GM03348 (cell line): Measurements from ENCODE around the gene HTT.
A peak's percentile ranks its signal among the peaks of the same experiment; 100 is the strongest.
"Not testable (repeated sequence)": the region's sequence is repeated elsewhere in the genome, so short reads cannot be mapped to it uniquely, and the experiment has no call there.

Source experiments
- DNase-seq: peaks from one replicate; pipeline ENCODE4 v3.0.0; 2012; ENCODE audit warnings: low spot score

Gene HTT

GRCh38 chr4:3082925-3083515, 8.5 kb downstream of the HTT start:
- DNase-seq: no peak

GRCh38 chr4:3083732-3084131, 9.3 kb downstream of the HTT start:
- no peak for DNase-seq

- no peak for DNase-seq
Observed at GRCh38 chr4:3085948-3086670, 11.6 kb downstream of the HTT start.

GRCh38 chr4:3087115-3087797, 12.8 kb downstream of the HTT start:
- no peak for DNase-seq

DNA sequence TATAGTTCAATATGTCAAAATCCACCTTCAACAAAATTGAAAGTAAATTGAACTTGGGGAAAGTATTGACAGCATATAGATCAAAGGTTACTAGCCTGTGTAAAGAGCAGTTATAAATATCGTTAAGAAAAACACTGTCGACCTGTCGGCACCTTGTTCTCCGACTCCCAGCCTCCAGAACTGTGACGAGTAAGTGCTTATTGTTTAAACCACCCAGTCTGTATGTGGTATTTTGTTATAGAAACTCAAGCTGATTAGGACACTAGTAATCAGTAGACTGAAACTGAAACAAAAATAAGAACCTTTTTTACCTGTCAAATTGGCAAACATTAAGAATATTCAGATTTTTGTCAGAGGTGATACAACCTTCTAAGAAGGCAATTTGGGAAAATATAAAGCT, 17.0 kb downstream of the HTT start:
- no peak for DNase-seq

GRCh38 chr4:3094701-3095100, 20.2 kb downstream of the HTT start:
- DNase-seq: not testable (repeated sequence)

DNA sequence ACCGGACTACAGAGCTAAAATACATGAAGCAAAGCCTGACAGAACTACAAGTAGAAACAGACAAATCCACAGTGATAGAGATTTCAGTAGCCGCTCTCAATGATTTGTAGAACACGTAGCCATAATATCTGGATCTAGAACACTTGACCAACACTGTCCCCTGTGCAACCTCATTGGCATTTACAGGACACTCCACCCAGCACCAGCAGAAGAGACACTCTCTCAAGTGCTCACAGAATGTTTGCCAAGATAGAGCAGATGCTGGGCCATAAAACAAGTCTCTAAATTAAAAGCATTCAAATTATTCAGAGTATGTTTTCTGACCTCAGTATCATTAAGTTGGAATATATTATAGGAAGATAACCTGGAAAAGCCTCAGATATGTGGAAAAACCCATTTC, 21.7 kb downstream of the HTT start:
- DNase-seq: no peak

DNA sequence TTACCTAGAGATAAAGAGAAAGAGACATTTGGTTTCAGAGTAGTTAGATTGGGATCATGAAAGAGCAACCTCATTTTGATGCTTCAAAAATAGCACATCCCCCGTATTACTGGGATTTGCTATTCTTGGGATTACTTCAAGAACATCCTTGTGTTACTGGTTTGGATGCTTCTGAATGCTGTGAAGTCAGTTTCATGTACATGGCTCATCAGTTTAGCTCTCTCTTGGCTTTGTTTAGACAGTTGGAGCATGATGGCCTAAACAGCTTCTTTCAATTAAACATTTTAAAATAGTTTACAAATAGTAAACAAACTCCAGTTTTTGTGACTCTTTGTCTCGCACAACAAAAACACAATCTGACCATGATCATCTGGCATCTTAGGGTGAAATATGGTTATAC, 23.9 kb downstream of the HTT start:
- DNase-seq: no peak

- DNase-seq: peak; percentile 95
Observed at GRCh38 chr4:3106339-3107186, 32.1 kb downstream of the HTT start.

DNA sequence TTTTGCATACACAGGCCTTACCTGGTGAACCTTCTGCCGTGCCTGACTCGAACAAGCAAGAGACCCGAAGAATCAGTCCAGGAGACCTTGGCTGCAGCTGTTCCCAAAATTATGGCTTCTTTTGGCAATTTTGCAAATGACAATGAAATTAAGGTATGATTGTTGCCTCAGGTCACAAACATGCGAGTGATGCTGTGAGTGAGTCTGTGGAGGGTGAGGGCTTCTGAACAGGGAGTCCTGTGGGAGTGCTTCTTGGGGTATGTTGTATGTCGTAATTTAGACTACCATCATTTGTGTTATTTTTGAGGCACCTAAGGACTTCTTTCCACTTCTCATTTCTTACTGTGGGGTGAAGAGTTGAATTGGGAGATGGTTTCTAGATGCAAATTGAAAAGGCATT, 32.8 kb downstream of the HTT start:
- DNase-seq: no peak

DNA sequence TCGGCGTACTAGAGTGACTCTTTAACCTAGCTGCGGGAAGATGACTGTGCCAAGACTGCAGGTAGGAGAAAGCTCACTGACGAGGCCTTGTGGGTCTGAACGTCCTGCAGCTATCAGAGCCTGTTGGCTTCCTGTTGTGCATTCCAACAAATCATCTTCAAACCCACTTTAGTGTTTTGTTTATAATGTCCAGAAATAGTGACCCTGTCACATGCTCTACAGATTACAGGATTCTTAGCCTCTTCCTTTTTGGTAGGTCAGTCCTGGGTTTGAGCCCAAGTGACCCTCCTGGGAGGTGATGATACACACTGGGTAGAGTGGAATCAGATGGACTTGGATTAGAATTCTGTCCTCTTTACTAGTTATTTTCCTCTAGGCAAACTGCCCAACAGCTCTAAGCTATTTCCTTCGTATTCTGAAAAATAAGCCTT, 33.2 kb downstream of the HTT start:
- peak; percentile 38 for DNase-seq

GRCh38 chr4:3108211-3108610, 33.7 kb downstream of the HTT start:
- peak; percentile 11 for DNase-seq

DNA sequence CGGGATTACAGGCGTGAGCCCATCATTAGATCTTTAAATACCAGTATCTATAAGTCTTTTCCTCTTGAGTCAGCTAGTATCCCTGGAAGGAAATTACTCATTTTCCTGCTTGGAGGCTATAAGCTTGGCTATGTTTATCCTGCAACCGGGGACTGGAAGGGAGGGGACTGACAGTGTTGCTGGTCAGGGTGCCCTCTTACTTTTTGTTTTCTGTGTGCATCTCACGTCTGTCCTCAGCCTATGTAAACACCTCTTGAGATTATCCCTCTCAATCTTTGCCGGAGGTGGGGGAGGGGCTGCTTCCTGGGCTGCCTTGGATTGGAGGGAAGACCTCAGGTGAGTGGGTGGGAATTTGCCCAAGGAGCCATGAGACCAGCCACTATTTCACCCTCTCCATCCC, 37.0 kb downstream of the HTT start:
- no peak for DNase-seq

DNA sequence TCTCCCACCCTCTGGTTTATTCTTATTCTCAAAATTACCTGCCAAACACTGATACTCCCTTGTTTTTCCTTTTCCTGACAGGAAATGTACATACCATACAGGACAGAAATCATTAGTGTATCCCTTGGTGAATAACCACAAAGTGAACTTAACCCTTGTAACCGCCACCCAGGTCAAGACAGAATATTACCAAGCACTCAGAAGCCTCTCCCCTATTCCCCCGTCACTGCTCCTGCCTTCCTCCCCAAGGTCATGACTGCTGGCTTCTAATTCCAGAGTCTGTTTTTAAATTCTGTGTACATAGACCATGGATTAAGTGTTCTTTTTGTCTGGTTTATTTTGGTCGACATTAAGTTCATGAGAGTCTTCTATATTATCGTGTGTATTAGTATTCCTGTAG, 37.7 kb downstream of the HTT start:
- DNase-seq: no peak

DNA sequence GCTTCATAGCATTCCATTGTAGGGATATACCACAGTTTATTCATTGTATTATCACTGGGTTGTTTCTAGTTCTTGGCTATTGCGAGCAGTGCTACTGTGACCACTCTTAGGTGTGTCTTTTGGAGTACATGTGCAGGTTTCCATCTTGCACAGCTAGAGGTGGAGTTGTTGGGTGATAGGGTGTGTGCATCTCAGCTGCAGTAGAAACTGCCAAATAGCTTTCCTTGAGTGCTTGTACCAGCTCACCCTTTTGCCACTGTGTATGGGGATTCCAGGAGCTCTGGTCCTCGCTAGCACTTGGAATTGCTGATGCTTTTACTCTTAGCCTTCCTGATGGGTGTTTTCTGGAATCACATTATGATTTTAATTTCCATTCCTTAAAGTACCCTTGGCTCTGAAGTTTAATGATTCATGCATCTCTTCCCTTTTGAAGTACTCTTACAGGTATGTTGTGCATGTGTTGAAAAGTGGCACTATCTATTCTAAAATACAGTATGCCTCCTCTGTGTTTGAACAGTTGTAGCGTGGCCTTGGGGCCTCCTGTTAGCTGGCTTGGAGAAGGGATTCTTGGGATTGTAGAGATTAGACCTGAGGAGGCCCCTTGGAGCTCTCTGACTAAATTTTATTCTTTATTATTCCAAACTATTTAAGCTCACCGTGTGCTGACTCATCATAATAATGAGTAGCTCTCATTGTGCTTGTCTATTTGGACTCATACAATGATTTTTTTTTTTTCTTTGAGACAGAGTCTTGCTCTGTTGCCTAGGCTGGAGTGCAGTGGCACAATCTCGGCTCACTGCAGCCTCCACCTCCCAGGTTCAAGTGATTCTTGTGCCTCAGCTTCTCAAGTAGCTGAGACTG, 38.4 kb downstream of the HTT start:
- no peak for DNase-seq

DNA sequence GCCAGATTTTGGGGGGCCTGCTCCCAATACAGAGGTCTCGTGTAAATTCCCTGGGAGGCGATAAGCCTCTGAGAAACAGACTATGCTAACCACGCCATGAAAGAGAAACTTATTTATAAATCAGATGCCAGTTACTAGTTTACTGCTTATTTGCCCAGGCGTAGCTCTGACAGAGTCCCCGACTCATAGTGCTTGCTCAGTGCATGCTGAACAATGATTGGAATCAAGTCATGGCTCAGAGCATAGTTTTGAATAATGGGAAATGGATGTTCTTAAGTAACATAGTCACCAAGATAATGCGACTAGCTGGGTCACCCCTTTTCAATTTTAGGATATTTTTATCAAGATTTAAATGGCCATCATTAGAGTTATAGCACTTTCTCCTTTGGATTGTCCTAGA, 39.9 kb downstream of the HTT start:
- DNase-seq: no peak

- peak; percentile 59 for DNase-seq
Observed at GRCh38 chr4:3115637-3116270, 41.3 kb downstream of the HTT start.

DNA sequence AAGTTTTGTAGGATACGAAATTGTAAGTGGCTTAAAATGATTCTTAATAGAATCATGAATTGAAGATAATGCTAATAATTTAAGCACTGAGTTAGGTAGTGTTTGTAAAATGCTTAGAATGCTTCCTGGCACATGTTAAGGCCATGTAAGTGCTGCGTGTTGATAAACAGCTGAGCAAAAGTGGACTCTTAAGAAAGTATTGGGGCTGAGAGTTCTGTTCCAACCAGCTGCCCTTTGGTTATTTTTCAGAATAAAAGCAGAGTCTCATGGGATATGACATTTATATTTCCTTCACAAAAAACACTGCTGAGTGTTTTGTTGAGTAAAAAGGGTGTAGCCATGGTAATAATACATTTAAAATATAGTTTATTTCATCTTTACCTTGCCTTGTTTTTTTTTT, 42.5 kb downstream of the HTT start:
- no peak for DNase-seq

GRCh38 chr4:3118312-3118711, 43.8 kb downstream of the HTT start:
- DNase-seq: no peak

- no peak for DNase-seq
Observed at GRCh38 chr4:3119464-3119863, 45.0 kb downstream of the HTT start.

- DNase-seq: no peak
Observed at GRCh38 chr4:3121110-3121509, 46.6 kb downstream of the HTT start.
